Raji (cell line): ENCODE data around the gene ZSWIM7.

Source experiments
- POLR2A ChIP-seq: IDR thresholded peaks from 2 replicates; pipeline ENCODE4 v1.6.1; 2011; ENCODE audit warnings: low read depth, low read length, control low read depth; ENCODE audit not compliant: insufficient read depth

Gene ZSWIM7

DNA sequence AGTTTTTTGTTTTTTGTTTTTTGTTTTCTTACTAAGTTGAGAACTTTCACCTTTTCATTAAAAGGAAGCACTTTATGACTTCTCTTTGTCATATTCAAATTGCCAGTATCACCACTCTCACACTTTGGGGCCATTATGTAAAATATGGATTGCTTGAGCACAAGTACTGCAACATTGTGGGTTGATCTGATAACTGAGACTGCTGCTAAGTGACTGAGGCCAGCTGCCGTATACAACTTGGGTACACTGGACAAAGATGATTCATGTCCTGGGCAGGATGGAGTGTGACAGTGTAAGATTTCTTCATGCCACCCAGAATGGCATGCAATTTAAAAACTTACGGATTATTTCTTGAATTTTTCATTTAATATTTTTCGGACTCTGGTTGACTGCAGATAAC is 7.9 kb upstream of the ZSWIM7 start:
- no peak for TF ChIP-seq POLR2A

- no peak for TF ChIP-seq POLR2A
These were observed 6.1 kb upstream of the ZSWIM7 start for GRCh38 chr17:16005636-16006035.

DNA sequence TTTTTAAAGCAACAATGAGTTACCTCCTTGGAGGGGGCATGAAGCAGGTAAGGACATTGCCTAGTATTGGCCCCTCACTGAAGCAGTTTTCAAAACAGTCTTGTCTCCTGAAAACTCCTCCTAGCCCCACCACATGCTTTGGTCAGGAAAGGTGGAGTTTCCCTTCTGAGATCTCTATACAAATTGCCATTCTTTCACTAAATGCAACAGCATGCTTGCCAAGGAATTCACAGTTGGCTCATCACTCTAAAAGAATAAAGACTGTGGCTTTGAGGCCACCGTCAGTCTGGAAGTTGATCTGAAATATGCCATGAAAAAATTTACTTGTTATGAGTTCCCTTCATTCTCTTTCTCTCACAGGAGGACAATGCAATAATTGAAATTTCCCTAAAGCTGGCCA is 4.3 kb upstream of the ZSWIM7 start:
- no peak for TF ChIP-seq POLR2A

GRCh38 chr17:16002708-16003260 is 3.3 kb upstream of the ZSWIM7 start:
- TF ChIP-seq POLR2A, result no peak

DNA sequence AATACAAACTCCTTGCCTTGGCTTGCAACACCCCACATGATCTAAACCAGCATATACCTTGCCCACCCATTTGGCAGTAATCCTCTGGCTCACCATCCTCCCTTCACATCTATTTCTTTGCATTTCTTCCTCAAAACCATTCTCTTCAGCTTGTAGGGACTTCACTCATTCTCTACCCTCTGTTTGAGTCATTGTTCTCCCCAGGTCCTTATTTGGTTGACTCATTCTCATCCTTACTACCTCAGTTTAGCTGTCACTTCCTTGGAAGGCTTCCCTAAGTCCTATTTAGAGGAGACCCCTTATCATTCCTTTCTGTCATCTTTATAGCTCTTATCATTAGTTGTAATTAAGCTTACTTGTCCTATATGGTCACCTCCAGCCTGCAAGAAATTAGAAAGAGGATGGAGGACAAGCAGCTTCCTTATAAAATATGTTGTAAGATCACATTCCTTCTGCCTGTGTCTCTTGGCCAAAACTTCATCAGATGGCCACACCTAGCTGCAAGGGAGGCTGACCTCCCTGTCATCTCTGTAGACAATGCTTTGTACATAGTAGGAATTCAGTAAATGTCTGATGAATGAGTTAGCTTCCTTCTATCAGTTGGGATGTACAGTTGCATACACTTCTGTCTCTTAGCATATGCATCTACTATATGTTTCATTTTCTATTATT is 1.9 kb upstream of the ZSWIM7 start:
- TF ChIP-seq POLR2A, result no peak

DNA sequence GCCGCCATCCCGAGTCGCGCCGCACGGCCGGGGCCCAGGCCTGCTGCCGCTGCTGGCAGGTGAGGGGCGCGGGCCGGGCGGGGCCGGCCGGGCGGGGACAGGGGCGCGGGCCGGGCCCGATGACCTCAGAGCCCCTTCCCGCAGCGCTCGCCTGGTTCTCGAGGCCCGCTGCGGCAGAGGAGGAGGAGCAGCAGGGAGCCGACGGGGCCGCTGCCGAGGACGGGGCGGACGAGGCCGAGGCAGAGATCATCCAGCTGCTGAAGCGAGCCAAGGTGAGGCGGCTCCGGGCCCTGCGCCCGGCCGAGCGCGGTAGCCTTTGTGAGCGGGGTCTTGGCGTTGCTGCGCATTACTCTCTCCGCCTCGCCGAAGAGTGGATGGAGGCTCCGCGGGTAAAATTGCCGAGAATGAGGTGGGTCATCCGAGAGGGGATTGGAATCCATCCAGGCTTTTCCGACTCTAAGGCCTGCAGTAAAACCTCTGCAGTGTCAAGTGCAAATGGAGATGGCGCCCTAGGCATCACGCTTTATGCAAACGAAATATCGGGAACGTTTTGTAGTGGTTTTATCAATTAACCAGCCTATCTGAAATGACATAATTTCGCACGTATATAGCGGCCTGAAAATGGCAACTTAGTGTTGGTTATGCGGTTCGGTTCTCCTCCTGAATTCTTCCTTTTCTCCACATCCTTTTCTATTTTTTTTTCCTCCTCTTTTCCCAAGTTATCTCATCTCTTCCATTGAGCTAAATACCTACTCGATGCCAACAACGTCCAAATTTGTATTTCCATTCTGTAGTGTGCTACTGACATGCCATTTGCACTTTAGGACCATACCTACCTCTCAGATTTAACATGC is 697 bp upstream of the ZSWIM7 start:
- no peak for TF ChIP-seq POLR2A

DNA sequence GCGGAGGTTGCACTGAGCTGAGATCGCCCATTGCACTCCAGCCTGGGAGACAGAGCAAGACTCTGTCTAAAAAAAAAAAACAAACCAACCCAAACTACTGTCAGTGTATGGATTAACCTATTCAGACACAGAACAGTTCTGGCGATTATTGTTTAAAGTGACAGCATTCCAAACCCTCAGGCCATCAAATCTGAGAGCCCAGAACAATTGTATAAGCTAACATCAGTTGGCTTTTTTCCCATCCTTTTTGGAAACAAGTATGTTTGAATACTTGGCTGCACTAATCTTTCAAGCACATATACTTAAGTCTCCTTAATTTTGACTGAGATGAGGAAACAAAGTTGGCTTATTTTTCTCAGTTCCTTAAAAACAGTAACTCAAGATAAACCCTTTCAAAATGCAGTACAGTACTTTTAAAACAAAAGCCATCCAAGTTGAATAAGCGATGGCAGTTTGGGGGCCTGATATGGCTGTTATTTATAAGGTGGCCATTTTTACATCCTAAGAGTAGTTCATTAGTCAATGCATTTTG is 1.4 kb downstream of the ZSWIM7 start:
- no peak for TF ChIP-seq POLR2A

- TF ChIP-seq POLR2A, result no peak
These were observed 3.2 kb downstream of the ZSWIM7 start for GRCh38 chr17:15996322-15996721.

GRCh38 chr17:15981646-15982580 is 17.6 kb downstream of the ZSWIM7 start:
- TF ChIP-seq POLR2A, result no peak

DNA sequence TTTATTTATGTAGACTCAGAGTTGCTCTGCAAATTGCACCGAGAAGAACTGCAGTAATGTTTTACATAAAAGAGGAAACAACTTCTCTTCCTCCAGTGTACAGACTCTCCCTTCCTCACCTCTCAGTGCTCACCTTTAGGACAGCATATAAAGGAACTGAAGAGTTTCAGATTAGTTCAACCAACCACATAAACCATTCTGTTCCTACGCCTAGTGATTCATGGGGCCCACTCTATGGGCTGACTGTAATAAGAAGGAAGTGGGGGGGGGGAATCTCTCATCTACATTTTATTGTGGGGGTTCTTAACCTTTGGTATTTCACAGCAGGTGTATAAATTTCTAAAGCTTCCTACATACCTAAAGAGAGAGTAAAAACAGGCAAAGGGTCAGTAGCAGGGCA is 18.3 kb downstream of the ZSWIM7 start:
- no peak for TF ChIP-seq POLR2A

- no peak for TF ChIP-seq POLR2A
These were observed 20.9 kb downstream of the ZSWIM7 start for GRCh38 chr17:15978606-15979005.

DNA sequence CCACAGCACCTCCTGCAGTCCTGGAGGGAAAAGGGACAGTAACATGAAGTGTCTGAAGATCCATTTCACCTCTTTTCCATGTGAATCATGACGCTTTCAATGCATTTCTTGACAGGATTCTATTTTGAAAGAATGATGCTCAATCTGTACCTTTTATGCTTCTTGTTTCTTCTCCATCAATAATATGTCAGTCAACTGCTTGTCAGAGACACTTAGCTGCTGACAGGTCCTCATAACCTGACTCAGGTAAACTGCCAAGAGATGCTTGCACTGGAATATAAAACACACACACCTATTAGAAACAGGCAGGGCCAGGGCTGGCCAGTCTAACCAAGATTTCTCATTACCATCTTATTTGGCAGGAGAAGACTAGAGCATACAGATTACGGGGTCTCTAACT is 21.6 kb downstream of the ZSWIM7 start:
- TF ChIP-seq POLR2A, result no peak

DNA sequence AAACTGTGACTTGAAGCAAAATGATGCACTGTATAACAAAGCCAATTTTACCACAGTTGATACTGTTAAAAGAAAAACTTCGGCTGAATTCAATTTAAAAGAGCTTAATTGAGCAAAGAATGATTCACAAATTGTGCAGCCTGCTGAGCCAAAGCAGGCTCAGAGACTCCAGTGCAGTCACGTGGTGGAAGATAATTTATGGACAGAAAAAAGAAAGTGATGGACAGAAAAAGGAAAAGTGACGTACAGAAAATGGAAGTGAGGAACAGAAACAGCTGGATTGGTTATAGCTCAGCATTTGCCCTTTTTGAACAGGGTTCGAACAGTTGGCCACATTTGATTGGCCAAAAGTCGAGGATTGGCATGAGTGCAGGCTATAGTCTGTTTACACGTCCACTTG is 25.7 kb downstream of the ZSWIM7 start:
- no peak for TF ChIP-seq POLR2A

DNA sequence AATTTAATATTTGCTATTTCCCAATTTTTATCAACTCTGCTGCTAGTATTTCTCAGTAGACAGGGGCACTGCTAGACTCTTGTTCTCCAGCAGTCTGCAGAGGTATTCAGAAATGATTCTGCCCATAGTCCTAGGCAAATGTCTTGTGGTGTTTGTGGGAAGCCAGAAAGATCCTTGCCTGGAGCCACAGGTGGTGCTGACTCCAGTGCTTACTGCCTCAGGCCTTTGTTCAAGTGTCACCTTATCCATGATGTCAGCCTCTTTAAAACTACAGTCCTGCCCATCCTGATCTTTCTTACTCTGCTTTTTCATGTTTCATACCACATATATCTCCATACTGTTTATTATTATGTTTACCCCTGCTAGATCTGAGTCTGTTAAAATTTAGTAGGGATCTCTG is 26.5 kb downstream of the ZSWIM7 start:
- TF ChIP-seq POLR2A, result no peak

- no peak for TF ChIP-seq POLR2A
These were observed 27.0 kb downstream of the ZSWIM7 start for GRCh38 chr17:15972497-15972951.

DNA sequence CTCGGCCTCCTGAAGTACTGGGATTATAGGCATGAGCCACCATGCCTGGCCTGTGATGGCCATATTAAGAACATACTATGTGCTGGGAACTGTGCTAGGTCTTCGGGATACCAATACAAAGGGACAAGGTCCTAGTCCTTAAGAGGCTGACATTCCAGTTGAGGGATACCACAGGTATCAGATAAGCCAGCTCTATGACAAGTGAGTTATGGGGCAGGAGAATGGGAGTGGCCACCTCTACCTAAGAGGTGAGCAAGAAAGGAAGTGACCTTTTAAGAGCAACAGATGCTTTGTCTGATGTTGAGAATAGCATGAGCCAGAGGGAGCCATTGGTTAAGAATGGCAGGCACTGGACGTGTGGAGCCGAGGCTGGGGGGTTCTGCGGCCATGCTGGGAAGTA is 27.6 kb downstream of the ZSWIM7 start:
- no peak for TF ChIP-seq POLR2A
